Measurements from ENCODE around the gene HSPB6. TPM values are rescaled to one million over a fixed set of nuclear protein-coding genes. Genes with fewer than 3 reads are reported as not detected.

Gene HSPB6
- polyA plus RNA-seq, 1 donor from 2014 or later = not detected

Other genes starting within 250 kb of the HSPB6 start
- 1.1 TPM for gene DMKN, start 243.4 kb downstream of the HSPB6 start, polyA plus RNA-seq
- gene SBSN, start 228.7 kb downstream of the HSPB6 start, polyA plus RNA-seq = not detected
- not detected for gene GAPDHS, start 223.6 kb downstream of the HSPB6 start, polyA plus RNA-seq
- 146 TPM for gene TMEM147, start 211.4 kb downstream of the HSPB6 start, polyA plus RNA-seq
- not detected for gene ATP4A, start 193.4 kb downstream of the HSPB6 start, polyA plus RNA-seq
- gene PMIS2, start 170.9 kb downstream of the HSPB6 start, polyA plus RNA-seq = not detected
- 11.4 TPM for gene HAUS5, start 144.3 kb downstream of the HSPB6 start, polyA plus RNA-seq
- gene RBM42, start 128.0 kb downstream of the HSPB6 start, polyA plus RNA-seq = 76.5 TPM
- 0.50 TPM for gene ETV2, start 115.3 kb downstream of the HSPB6 start, polyA plus RNA-seq
- 814 TPM for gene COX6B1, start 108.7 kb downstream of the HSPB6 start, polyA plus RNA-seq
- not detected for gene UPK1A, start 90.5 kb downstream of the HSPB6 start, polyA plus RNA-seq
- gene ZBTB32, start 52.5 kb downstream of the HSPB6 start, polyA plus RNA-seq = 31.6 TPM
- 2.7 TPM for gene KMT2B, start 39.0 kb downstream of the HSPB6 start, polyA plus RNA-seq
- 140 TPM for gene IGFLR1, start 14.6 kb downstream of the HSPB6 start, polyA plus RNA-seq
- gene U2AF1L4, start 11.6 kb downstream of the HSPB6 start, polyA plus RNA-seq = 74.8 TPM
- 85.0 TPM for gene PSENEN, start 11.4 kb downstream of the HSPB6 start, polyA plus RNA-seq
- 8.2 TPM for gene LIN37, start 8.5 kb downstream of the HSPB6 start, polyA plus RNA-seq
- 7.3 TPM for gene PROSER3, start 1.1 kb upstream of the HSPB6 start, polyA plus RNA-seq
- gene ARHGAP33, start 18.5 kb upstream of the HSPB6 start, polyA plus RNA-seq = not detected
- gene PRODH2, start 55.8 kb upstream of the HSPB6 start, polyA plus RNA-seq = not detected
- not detected for gene NPHS1, start 95.5 kb upstream of the HSPB6 start, polyA plus RNA-seq
- not detected for gene KIRREL2, start 99.9 kb upstream of the HSPB6 start, polyA plus RNA-seq
- gene APLP1, start 111.5 kb upstream of the HSPB6 start, polyA plus RNA-seq = not detected
- 28.6 TPM for gene NFKBID, start 143.5 kb upstream of the HSPB6 start, polyA plus RNA-seq
- 118 TPM for gene HCST, start 145.5 kb upstream of the HSPB6 start, polyA plus RNA-seq
- 13.7 TPM for gene TYROBP, start 151.3 kb upstream of the HSPB6 start, polyA plus RNA-seq
- gene LRFN3, start 179.3 kb upstream of the HSPB6 start, polyA plus RNA-seq = 0.15 TPM
- gene SDHAF1, start 238.2 kb upstream of the HSPB6 start, polyA plus RNA-seq = 53.7 TPM

Data from IgD-negative memory B cell (primary cell).